Activated CD8-positive, alpha-beta memory T cell treated with anti-CD3 and anti-CD28 coated beads for 36 hours (primary cell): Measurements from ENCODE around the gene DCHS2. TPM values are rescaled to one million over a fixed set of nuclear protein-coding genes. Genes with fewer than 3 reads are reported as not detected.

Source experiments
- total RNA-seq, 2 experiments: library from RNA; stranded (reverse); gene quantifications; one replicate each; pipeline ENCODE4 v1.2.3, GENCODE V29; 2021

DCHS2 gene
- total RNA-seq, 2 experiments from 2014 or later: not detected

Other genes starting within 250 kb of the DCHS2 start
- gene PLRG1, start 58.6 kb upstream of the DCHS2 start, total RNA-seq: 100 to 1,000 TPM; 138 TPM
- not detected for gene FGB, start 71.2 kb upstream of the DCHS2 start, total RNA-seq
- not detected for gene FGA, start 98.9 kb upstream of the DCHS2 start, total RNA-seq
- gene FGG, start 120.9 kb upstream of the DCHS2 start, total RNA-seq: not detected